Subcutaneous adipose tissue (tissue), 4 donors: ENCODE data around the gene OLAH. TPM values are rescaled to one million over a fixed set of nuclear protein-coding genes. Genes with fewer than 3 reads are reported as not detected.

Experiments
- total RNA-seq, 4 donors: library from RNA; depleted of rRNA; stranded (reverse); fragments of >200 nt; gene quantifications; one replicate each; pipeline ENCODE4 v1.1.0, GENCODE V29; 2016
- TF ChIP-seq, protein P1 (sequence below): fragments of 450-650 bp; IDR thresholded peaks from one replicate; pipeline ENCODE4 v1.5.1; 2016; ENCODE audit warnings: low read depth, mild to moderate bottlenecking, control low read depth, antibody characterized with exemption, moderate library complexity

The OLAH gene
- total RNA-seq, 4 donors from 2014 or later: 0.38 to 1.3 (median 0.51) TPM; not detected in 1

DNA sequence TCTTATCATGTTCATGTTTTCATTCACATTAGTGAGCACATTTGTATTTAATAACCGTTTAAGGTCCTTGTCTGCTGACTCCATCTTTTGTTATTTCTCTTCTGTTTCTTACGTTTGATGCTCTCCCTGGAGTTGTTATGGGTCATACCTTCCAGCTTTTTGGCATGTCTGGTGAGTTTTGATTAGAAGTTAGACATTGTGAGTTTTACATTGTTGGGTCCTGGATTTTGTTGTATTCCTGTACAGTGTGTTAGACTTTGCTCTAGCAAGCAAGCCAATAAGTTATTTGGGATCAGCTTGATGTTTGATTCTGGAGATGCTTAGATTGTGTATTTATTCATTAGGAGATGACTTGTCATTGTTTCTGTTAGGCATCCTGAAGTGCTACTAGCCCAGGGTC, 16.9 kb downstream of the OLAH start:
- TF ChIP-seq, protein P1, sequence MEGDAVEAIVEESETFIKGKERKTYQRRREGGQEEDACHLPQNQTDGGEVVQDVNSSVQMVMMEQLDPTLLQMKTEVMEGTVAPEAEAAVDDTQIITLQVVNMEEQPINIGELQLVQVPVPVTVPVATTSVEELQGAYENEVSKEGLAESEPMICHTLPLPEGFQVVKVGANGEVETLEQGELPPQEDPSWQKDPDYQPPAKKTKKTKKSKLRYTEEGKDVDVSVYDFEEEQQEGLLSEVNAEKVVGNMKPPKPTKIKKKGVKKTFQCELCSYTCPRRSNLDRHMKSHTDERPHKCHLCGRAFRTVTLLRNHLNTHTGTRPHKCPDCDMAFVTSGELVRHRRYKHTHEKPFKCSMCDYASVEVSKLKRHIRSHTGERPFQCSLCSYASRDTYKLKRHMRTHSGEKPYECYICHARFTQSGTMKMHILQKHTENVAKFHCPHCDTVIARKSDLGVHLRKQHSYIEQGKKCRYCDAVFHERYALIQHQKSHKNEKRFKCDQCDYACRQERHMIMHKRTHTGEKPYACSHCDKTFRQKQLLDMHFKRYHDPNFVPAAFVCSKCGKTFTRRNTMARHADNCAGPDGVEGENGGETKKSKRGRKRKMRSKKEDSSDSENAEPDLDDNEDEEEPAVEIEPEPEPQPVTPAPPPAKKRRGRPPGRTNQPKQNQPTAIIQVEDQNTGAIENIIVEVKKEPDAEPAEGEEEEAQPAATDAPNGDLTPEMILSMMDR: no peak

DNA sequence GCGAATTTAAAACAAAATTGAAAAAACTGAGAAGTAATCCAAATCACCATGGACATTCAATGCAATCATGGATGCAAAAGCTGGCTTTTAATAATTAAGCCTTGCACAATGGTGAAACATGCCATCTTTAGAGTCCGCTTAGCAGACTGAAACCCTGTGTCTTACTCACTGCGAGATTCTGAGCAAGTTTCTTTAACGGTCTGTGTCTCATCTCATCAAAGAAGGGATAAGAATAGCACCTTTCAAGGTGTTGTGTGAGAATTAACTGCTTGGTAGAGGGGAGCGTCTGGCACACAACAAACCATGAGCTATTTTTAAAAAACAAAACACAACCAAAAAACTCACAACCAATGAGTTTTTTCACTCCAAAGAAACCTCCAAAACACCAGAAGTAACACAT, 23.4 kb downstream of the OLAH start:
- TF ChIP-seq, protein P1: no peak

DNA sequence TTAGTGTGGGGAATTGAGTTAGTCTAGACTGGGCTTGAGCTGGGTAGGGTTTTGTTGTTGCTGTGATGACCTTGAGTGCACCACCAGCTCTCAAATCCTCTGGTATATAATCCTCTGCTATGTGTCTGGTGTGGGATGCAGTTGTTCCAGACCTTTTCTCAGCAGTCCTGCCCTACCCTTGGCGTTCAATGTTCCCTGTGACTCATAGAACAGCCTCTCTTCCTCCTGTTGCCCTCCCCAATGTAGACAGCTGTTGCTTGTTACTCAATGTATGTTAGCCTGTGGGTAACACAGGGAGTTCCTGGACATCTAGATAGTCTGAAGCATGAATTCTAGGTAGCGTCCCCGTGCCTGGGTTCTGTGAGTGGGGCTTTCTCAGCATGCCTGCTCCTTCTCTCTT, 25.1 kb downstream of the OLAH start:
- TF ChIP-seq, protein P1: no peak

DNA sequence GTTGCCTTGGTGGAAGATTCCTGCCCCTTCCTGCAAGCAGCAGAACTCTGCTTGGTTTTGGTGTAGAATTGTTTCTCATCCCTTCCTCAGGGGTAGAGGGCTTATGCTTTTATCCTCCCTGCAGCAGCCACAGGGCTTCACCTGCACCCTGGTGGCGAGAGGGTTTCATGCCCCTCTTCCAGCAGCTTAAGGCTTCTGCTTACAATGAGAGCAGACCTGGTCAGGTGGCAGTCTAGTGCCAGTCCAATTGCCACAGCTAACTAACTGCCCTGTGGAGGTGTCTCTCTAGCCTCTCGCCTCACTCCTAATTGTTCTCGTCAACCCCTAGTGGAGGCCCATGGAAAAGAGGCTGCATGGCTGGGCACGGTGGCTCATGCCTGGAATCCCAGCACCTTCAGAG, 25.5 kb downstream of the OLAH start:
- TF ChIP-seq, protein P1: no peak

DNA sequence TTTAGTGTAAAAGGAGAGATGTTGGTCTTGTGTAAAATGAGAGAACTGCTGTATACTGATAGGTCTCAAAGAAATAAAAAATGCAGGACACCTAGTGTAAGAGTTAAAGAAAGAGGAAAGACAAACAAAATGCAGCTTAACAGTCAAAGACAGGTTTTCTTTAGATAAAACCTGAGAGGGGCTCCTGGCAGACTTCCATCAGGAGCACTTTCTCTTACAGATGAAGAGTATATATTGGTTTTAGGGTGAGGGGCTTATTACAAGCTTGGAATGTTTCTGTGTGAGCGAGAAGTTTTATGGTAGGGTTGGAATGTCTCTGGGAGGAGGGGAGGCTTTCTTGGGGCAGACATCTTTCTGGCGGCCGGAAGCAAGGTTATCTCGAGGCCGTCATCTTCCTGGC, 28.6 kb downstream of the OLAH start:
- TF ChIP-seq, protein P1: no peak

DNA sequence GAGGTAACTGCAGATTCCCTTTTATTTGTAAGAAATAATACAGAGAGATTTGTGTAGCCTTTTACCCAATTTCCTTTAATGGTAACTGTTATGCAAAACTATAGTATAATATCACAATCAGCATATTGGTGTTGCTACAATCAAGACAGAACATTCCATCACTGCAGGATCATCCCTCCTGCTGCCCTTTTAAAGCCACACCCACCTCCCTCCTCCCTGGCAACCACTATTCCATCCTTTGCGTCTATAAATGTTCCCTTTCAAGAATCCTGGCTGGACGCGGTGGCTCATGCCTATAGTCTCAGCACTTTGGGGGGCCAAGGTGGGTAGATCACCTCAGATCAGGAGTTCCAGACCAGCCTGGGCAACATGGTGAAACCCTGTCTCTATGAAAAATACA, 31.7 kb downstream of the OLAH start:
- TF ChIP-seq, protein P1: no peak

DNA sequence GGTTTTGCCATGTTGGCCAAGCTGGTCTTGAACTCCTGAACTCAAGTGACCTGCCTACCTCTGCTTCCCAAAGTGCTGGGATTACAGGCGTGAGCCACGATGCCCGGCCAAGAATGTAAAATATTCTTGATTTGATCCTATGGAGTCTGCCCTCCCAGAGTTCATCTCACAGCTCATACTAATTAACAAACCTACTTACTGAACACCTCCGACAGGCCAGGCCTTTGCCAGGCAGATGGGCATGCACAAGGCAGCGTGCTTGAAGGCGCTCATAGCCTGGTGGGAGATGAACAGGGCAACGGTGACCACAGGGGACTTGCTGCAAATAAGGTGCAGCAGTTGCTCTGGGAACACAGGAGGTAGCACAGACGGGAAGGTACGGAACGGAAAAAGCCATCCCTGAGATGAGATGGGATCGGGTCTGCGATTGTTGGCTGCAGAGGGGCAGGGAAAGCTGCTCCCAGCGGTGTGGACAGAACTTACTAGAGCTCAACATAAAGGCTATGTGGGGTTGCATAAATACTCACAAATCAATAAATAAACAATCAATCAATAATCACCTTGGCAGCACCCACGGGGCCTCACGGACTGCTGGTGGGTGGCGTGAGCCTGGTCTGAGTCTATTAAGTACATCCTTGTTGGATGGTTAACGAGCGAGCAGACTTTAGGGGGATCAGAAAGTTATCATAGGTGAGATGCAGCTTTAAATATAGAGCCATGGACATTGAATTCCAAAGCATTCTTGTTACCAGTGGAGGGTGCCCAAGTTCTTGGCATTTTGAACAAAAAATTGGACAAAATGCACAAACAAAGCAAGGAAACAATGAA, 40.1 kb downstream of the OLAH start:
- TF ChIP-seq, protein P1: no peak
